RWPE2 (cell line): ENCODE data around the gene NLRC5.

Experiments
- ATAC-seq: fragments of 200-7000 bp; cut with Tn5 transposase; 3 replicates; pipeline ENCODE4 v1.9.1; 2021; ENCODE audit warnings: low read depth
- DNase-seq: peaks from one replicate; pipeline ENCODE4 v3.0.0-alpha.2; 2020; ENCODE audit warnings: low spot score
- H3K27ac ChIP-seq: fragments of 450-650 bp; 2 replicates; pipeline ENCODE4 v1.5.1; 2017; ENCODE audit warnings: mild to moderate bottlenecking; ENCODE audit not compliant: poor library complexity, severe bottlenecking
- H3K27me3 ChIP-seq: fragments of 250-450 bp; sonication (Bioruptor Pico); 2 replicates; pipeline ENCODE4 v1.5.1; 2021; ENCODE audit warnings: mild to moderate bottlenecking, moderate library complexity; ENCODE audit not compliant: insufficient read depth, poor library complexity, severe bottlenecking
- H3K36me3 ChIP-seq: fragments of 250-450 bp; sonication (Bioruptor Pico); 2 replicates; pipeline ENCODE4 v1.5.1; 2020; ENCODE audit warnings: low read depth, mild to moderate bottlenecking, moderate library complexity
- H3K4me1 ChIP-seq: fragments of 250-450 bp; sonication (Bioruptor Pico); 2 replicates; pipeline ENCODE4 v1.5.1; 2021; ENCODE audit warnings: mild to moderate bottlenecking, moderate library complexity; ENCODE audit not compliant: insufficient read depth, poor library complexity, severe bottlenecking
- H3K4me3 ChIP-seq: fragments of 250-450 bp; sonication (Bioruptor Pico); 2 replicates; pipeline ENCODE4 v1.5.1; 2021; ENCODE audit warnings: mild to moderate bottlenecking, moderate library complexity; ENCODE audit not compliant: severe bottlenecking
- H3K9me3 ChIP-seq: fragments of 250-450 bp; sonication (Bioruptor Pico); 2 replicates; pipeline ENCODE4 v1.5.1; 2021; ENCODE audit warnings: mild to moderate bottlenecking, moderate library complexity; ENCODE audit not compliant: severe bottlenecking
- CTCF ChIP-seq: fragments of 450-650 bp; IDR thresholded peaks from one replicate; pipeline ENCODE4 v1.5.1; 2017; ENCODE audit warnings: mild to moderate bottlenecking, moderate library complexity; ENCODE audit not compliant: poor library complexity, severe bottlenecking

Gene NLRC5

DNA sequence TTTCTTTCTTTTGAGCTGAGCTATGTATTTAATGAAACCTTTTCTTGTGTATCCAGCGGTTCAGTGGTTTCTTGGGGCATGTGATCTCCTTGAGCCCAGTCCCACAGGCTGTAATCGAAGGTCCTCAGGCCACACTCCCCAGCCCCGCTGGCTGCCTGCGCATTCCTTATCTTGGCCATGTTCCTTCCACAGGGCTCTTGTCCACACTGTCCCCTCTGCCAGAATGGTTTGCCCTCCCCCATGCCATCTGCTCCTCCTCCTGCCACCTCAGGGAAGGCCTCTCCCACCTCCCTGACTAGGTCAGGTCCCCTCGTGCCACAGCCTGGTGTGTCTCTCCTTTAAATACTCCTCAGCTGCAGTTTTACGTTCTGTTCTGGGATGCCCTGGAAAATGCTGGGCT is 12.1 kb upstream of the NLRC5 start:
- Histone ChIP-seq H3K27me3 (no peaks in the 10 kb centered on the region), H3K27ac (no peak overlapping the region), H3K4me3 (no peak overlapping the region), H3K4me1 (no peaks in the 10 kb centered on the region), H3K36me3 (no peaks in the 10 kb centered on the region), H3K9me3 (no peaks in the 10 kb centered on the region)
- DNase-seq (no peak), ATAC-seq (no peak)
- TF ChIP-seq CTCF, result no peak

GRCh38 chr16:56977823-56978430 is 11.4 kb upstream of the NLRC5 start:
- no peaks in the 10 kb centered on the region for H3K27me3 ChIP-seq
- TF ChIP-seq CTCF, result no peak
- DNase-seq, result no peak

DNA sequence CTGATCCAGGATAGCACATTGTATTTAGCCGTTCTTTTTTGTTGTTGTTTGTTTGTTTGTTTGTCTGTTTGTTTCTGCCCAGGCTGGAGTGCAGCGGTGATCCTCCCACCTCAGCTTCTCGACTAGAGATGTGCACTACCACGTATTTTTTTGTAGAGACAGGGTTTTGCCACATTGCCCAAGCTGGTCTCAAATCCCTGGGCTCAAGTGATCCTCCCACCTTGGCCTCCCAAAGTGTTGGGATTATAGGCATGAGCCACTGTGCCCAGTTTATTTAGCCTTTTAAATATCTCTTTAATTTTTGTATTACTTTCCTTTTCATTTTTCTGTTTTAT is 9.2 kb upstream of the NLRC5 start:
- DNase-seq (no peak), ATAC-seq (no peak)
- H3K4me1 ChIP-seq, result peaks cover 1% of the 10 kb centered on the region
- no peaks in the 10 kb centered on the region for H3K27me3 ChIP-seq
- H3K27ac ChIP-seq, result no peak overlapping the region
- no peak for TF ChIP-seq CTCF
- no peak overlapping the region for H3K4me3 ChIP-seq
- no peaks in the 10 kb centered on the region for H3K9me3 ChIP-seq
- no peaks in the 10 kb centered on the region for H3K36me3 ChIP-seq

More at GRCh38 chr16:56977823-56978430, 11.4 kb upstream of the NLRC5 start:
- no peaks in the 10 kb centered on the region for H3K9me3 ChIP-seq
- no peak for ATAC-seq
- H3K36me3 ChIP-seq, result no peaks in the 10 kb centered on the region
- H3K27ac ChIP-seq, result no peak overlapping the region
- H3K4me1 ChIP-seq, result no peaks in the 10 kb centered on the region
- no peak overlapping the region for H3K4me3 ChIP-seq

DNA sequence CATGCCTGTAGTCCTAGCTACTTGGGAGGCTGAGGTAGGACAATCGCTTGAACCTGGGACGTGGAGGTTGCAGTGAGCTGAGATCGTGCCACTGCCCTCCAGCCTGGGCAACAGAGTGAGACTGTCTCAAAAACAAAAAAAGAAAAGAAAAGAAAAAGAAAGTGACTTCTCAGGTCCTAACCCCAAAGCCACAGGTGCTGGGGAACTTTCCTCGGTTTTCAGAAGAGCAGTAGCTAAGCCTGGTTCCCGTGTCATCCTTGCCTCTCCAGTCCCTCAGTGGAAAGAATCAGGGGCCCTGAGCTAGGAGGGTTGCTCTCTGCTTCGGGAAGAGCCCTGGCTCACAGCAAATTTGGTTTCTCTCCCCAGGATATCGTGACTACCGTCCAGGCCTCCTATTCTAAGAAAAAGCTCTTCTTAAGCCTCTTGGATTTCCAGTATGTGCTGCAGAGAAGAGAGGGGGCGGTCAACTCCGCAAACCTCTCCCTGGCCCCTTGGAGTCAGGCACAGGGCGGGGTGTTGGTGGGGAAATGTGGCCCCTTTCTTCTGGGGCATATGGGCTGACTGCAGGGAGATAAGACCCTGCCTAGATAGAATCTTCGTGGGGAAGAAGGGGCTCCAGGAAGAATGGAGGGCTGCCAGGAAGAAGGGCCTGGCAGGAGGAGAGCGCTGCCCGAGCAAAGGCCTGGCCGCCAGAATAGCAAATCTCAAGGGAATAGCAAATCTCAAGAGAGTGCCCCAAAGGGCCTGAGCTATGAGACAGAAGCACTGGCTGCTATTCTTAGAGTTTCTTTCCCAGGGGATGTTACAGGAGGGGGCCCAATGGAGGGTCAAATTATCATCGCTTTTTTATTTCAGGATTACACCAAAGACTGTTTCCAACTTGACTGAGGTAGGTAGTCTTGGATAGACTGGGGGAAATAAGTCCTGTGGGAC is 8.3 kb upstream of the NLRC5 start:
- no peak for DNase-seq
- no peaks in the 10 kb centered on the region for H3K36me3 ChIP-seq
- H3K9me3 ChIP-seq, result no peaks in the 10 kb centered on the region
- H3K27ac ChIP-seq, result no peak overlapping the region
- no peak for ATAC-seq
- no peak overlapping the region for H3K4me3 ChIP-seq
- no peak for TF ChIP-seq CTCF
- peaks cover 4% of the 10 kb centered on the region for H3K4me1 ChIP-seq
- H3K27me3 ChIP-seq, result no peaks in the 10 kb centered on the region
